Middle frontal gyrus (tissue), 1 donor: Measurements from ENCODE around the gene DEFB119.
"Not testable (repeated sequence)": the region's sequence is repeated elsewhere in the genome, so short reads cannot be mapped to it uniquely, and the experiment has no call there.

Source experiments
- DNase-seq: peaks from one replicate; pipeline ENCODE4 v3.0.0-alpha.2; 2015; ENCODE audit warnings: low spot score; ENCODE audit errors: extremely low spot score

Gene DEFB119

GRCh38 chr20:31390490-31390889 lies at the start of gene DEFB119:
DEFB119 (minus strand) TSS chr20:31390590; CDS start chr20:31390483, 107 bp downstream.
- no peak for DNase-seq

GRCh38 chr20:31430568-31431115 lies 40.3 kb upstream of the DEFB119 start:
- no peak for DNase-seq

GRCh38 chr20:31427576-31427975 lies 37.2 kb upstream of the DEFB119 start:
- DNase-seq: not testable (repeated sequence)

- DNase-seq: not testable (repeated sequence)
Observed at GRCh38 chr20:31426891-31427551, 36.6 kb upstream of the DEFB119 start.

- DNase-seq: no peak
Observed at GRCh38 chr20:31425797-31426196, 35.4 kb upstream of the DEFB119 start.

GRCh38 chr20:31418307-31418706 lies 27.9 kb upstream of the DEFB119 start:
- DNase-seq: no peak

GRCh38 chr20:31415653-31416052 lies 25.3 kb upstream of the DEFB119 start:
- no peak for DNase-seq

GRCh38 chr20:31414381-31414780 lies 24.0 kb upstream of the DEFB119 start:
- DNase-seq: no peak

GRCh38 chr20:31410011-31410410 lies 19.6 kb upstream of the DEFB119 start:
- DNase-seq: no peak

GRCh38 chr20:31406115-31406514 lies 15.7 kb upstream of the DEFB119 start, which contains the start of gene DEFB121:
DEFB121 (minus strand) TSS chr20:31406215; CDS start chr20:31406152, 63 bp downstream.
- DNase-seq: no peak

GRCh38 chr20:31403886-31404285 lies 13.5 kb upstream of the DEFB119 start:
- no peak for DNase-seq

- DNase-seq: no peak
Observed at GRCh38 chr20:31394900-31395299, 4.5 kb upstream of the DEFB119 start.

GRCh38 chr20:31392836-31393235 lies 2.4 kb upstream of the DEFB119 start:
- no peak for DNase-seq

- no peak for DNase-seq
Observed at GRCh38 chr20:31374346-31374745, 16.0 kb downstream of the DEFB119 start.

GRCh38 chr20:31368301-31368700 lies 22.1 kb downstream of the DEFB119 start, which contains the start of gene DEFB118:
DEFB118 (plus strand) TSS chr20:31368601; CDS start chr20:31368651, 50 bp downstream.
- no peak for DNase-seq

- DNase-seq: not testable (repeated sequence)
Observed at GRCh38 chr20:31364272-31364671, 26.1 kb downstream of the DEFB119 start.

- DNase-seq: no peak
Observed at GRCh38 chr20:31363295-31363694, 27.1 kb downstream of the DEFB119 start.

- no peak for DNase-seq
Observed at GRCh38 chr20:31355981-31356380, 34.4 kb downstream of the DEFB119 start.

GRCh38 chr20:31341470-31341869 lies 48.9 kb downstream of the DEFB119 start:
- no peak for DNase-seq

- DNase-seq: no peak
Observed at GRCh38 chr20:31330893-31331292, 59.5 kb downstream of the DEFB119 start.
